AG04449 (cell line): ENCODE data around the gene SLC26A9.

ENCODE experiments used
- CTCF ChIA-PET: fragments of 350-600 bp; formaldehyde crosslinking; extraction: SDS; loops from one replicate; lab custom pipeline; 2021; ENCODE audit warnings: antibody characterized with exemption; lab: Yijun Ruan, JAX
- POLR2A ChIA-PET: fragments of 400-600, 350-600 bp; formaldehyde crosslinking; extraction: SDS; loops from one replicate; lab custom pipeline; 2020; ENCODE audit warnings: antibody characterized with exemption, inconsistent platforms; lab: Yijun Ruan, JAX
- DNase-seq: peaks from one replicate; pipeline ENCODE4 v3.0.0-alpha.2; 2010; ENCODE audit warnings: low read depth, low spot score
- H3K4me3 ChIP-seq: 2 replicates; pipeline ENCODE4 v1.5.1; 2011; ENCODE audit warnings: low read depth, mild to moderate bottlenecking, control low read depth, low read length
- TF ChIP-seq, protein P1 (sequence below): IDR thresholded peaks from one replicate; pipeline ENCODE4 v1.5.1; 2011; ENCODE audit warnings: mild to moderate bottlenecking, moderate library complexity, low read length, control low read depth, inconsistent platforms; ENCODE audit not compliant: insufficient read depth; ENCODE audit errors: missing control alignments

SLC26A9 gene

GRCh38 chr1:205976036-205976435, 32.8 kb upstream of the SLC26A9 start:
- H3K4me3 ChIP-seq = no peak overlapping the region
- no peak for DNase-seq
- ChIA-PET POLR2A (no interaction called here), CTCF (interaction anchor here (1.3 to 13.6 kb wide), 15 partner anchors 10 to 380 kb away, joined by 3 to 992 read pairs (median 43); partner anchors contain the start of gene RAB29)
- TF ChIP-seq, protein P1, sequence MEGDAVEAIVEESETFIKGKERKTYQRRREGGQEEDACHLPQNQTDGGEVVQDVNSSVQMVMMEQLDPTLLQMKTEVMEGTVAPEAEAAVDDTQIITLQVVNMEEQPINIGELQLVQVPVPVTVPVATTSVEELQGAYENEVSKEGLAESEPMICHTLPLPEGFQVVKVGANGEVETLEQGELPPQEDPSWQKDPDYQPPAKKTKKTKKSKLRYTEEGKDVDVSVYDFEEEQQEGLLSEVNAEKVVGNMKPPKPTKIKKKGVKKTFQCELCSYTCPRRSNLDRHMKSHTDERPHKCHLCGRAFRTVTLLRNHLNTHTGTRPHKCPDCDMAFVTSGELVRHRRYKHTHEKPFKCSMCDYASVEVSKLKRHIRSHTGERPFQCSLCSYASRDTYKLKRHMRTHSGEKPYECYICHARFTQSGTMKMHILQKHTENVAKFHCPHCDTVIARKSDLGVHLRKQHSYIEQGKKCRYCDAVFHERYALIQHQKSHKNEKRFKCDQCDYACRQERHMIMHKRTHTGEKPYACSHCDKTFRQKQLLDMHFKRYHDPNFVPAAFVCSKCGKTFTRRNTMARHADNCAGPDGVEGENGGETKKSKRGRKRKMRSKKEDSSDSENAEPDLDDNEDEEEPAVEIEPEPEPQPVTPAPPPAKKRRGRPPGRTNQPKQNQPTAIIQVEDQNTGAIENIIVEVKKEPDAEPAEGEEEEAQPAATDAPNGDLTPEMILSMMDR = no peak

DNA sequence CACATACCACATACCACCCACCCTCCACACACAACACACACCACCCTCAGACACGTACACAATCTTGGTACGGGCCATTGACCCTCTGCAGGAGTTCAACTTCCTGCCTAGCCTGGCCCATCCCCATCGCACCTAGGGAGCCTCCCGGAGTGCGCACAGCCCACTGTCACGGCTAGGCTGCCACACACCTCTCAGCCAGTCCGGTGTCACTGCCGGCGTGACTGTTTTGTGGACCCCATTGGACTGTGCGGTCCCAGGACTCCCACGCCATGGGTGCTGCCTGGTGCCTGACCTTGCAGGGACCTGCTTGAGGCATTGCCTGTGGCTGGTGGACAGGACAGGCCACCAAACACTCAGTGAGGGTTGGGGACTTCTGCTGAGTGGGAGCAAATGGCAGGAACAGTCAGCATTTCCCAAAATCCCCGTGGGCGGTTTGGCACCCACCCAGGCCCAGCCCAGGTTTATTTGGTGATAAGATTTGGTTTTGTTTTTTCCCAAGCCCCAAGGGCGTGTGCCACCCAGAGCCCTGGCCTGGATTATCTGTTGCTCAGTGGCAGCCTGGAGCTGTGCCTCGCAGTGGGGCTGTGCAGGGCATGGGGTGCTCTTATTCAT, 32.2 kb upstream of the SLC26A9 start:
- TF ChIP-seq, protein P1 = no peak
- no peak for DNase-seq
- POLR2A ChIA-PET = no interaction called here
- H3K4me3 ChIP-seq = no peak overlapping the region
- CTCF ChIA-PET = interaction anchor here (2.4 to 13.6 kb wide), 7 partner anchors 11 to 184 kb away, joined by 25 to 992 read pairs (median 68); no protein-coding TSS in a partner anchor

DNA sequence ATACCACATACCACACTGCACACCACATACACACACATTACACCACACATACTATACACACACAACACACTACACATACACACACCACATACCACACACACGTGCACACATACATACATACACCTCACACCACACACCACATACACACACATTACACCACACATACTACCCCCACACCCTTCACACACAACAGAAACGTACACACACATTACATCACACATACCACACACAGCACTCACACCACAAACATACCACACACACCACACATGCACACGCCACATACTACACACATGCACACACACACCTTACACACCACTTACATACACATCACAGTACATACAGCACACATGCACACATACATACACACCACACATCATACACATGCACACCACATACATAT, 31.5 kb upstream of the SLC26A9 start:
- DNase-seq = no peak
- POLR2A ChIA-PET = no interaction called here
- no peak overlapping the region for H3K4me3 ChIP-seq
- CTCF ChIA-PET = no interaction called here
- TF ChIP-seq, protein P1 = no peak

DNA sequence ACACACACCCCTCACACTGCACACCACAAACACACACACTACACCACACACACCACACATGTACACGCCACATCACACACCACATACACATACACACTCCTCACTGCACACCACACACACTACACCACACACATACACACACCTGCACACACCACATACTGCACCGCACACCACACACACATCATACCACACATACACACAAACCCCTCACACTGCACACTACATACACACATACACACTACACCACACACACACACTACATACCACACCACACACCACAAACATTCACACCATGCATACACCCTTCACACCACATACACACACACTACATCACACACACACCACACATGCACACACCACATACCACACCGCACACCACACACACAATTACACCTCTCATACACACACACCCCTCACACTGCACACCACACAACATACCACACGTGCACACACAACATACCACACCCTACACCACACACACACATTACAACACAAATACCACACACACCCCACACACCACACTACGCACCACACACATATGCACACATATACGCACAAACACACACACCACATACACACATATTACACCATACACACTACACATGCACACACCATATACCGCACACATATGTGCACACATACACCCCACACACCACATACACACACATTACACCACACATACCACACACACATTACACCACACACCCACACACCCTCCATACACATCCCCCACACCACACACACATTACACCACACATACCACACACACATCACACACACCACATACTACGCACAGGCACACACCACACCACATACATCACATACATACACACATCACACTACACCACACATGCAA, 30.3 kb upstream of the SLC26A9 start:
- CTCF ChIA-PET = no interaction called here
- H3K4me3 ChIP-seq = no peak overlapping the region

GRCh38 chr1:205972491-205973168, 29.4 kb upstream of the SLC26A9 start:
- ChIA-PET CTCF (interaction anchor here (0.7 to 6.3 kb wide), 6 partner anchors 10 to 180 kb away, joined by 3 to 60 read pairs (median 5); no protein-coding TSS in a partner anchor), POLR2A (no interaction called here)
- DNase-seq = no peak
- TF ChIP-seq, protein P1 = no peak
- H3K4me3 ChIP-seq = no peak overlapping the region

More for the DNA sequence above, 30.3 kb upstream of the SLC26A9 start:
- POLR2A ChIA-PET = no interaction called here
- TF ChIP-seq, protein P1 = no peak
- DNase-seq = no peak
